HepG2 (cell line): ENCODE measurements around the gene YY1. TPM values are rescaled to one million over a fixed set of nuclear protein-coding genes. Genes with fewer than 3 reads are reported as not detected.

ENCODE experiments used
- FOXK1 ChIP-seq: sonication (generic); formaldehyde crosslinking; IDR thresholded peaks from 2 replicates; pipeline ENCODE4 v1.4.0; 2020; ENCODE audit warnings: low read depth, missing genetic modification reagents, borderline replicate concordance
- GABPB1 ChIP-seq: IDR thresholded peaks from 2 replicates; pipeline ENCODE4 v1.6.1; 2016; ENCODE audit warnings: mild to moderate bottlenecking, missing genetic modification reagents, moderate library complexity, missing compliant biosample characterization
- GMEB1 ChIP-seq: sonication (generic); formaldehyde crosslinking; IDR thresholded peaks from 2 replicates; pipeline ENCODE4 v1.5.1; 2020; ENCODE audit warnings: missing genetic modification reagents, mild to moderate bottlenecking, borderline replicate concordance
- HCFC1 ChIP-seq: fragments of 150-350 bp; IDR thresholded peaks from 2 replicates; pipeline ENCODE4 v1.6.1; 2014; ENCODE audit warnings: low read depth, low read length
- JUN ChIP-seq: sonication (generic); formaldehyde crosslinking; IDR thresholded peaks from 2 replicates; pipeline ENCODE4 v1.4.0; 2020; ENCODE audit warnings: mild to moderate bottlenecking, missing genetic modification reagents
- KAT7 ChIP-seq: IDR thresholded peaks from 2 replicates; pipeline ENCODE4 v1.6.1; 2018; ENCODE audit warnings: borderline replicate concordance, missing compliant biosample characterization
- MAFF ChIP-seq: IDR thresholded peaks from 2 replicates; pipeline ENCODE4 v1.6.1; 2011; ENCODE audit warnings: low read depth, low read length, improper control_type of control experiment
- MBD4 ChIP-seq: IDR thresholded peaks from 2 replicates; pipeline ENCODE4 v1.6.1; 2012; ENCODE audit warnings: low read length, inconsistent platforms, borderline replicate concordance
- MEIS2 ChIP-seq: sonication (generic); formaldehyde crosslinking; IDR thresholded peaks from 2 replicates; pipeline ENCODE4 v1.9.0; 2021; ENCODE audit warnings: mild to moderate bottlenecking, missing genetic modification reagents
- MTF2 ChIP-seq: sonication (generic); formaldehyde crosslinking; IDR thresholded peaks from 2 replicates; pipeline ENCODE4 v1.5.0; 2020; ENCODE audit warnings: missing genetic modification reagents, borderline replicate concordance
- NFYB ChIP-seq: sonication (generic); formaldehyde crosslinking; IDR thresholded peaks from 2 replicates; pipeline ENCODE4 v1.4.0; 2020; ENCODE audit warnings: missing genetic modification reagents
- PHF8 ChIP-seq: sonication (generic); formaldehyde crosslinking; IDR thresholded peaks from 2 replicates; pipeline ENCODE4 v1.5.0; 2020; ENCODE audit warnings: missing genetic modification reagents
- PTBP1 ChIP-seq: fragments of 200-400 bp; formaldehyde crosslinking; IDR thresholded peaks from 2 replicates; pipeline ENCODE4 v1.6.1; 2018; ENCODE audit warnings: low read length, low read depth; ENCODE audit not compliant: poor library complexity, severe bottlenecking
- RXRA ChIP-seq: sonication (generic); formaldehyde crosslinking; IDR thresholded peaks from 2 replicates; pipeline ENCODE4 v1.5.1; 2020; ENCODE audit warnings: missing genetic modification reagents
- SALL1 ChIP-seq: sonication (generic); formaldehyde crosslinking; IDR thresholded peaks from 2 replicates; pipeline ENCODE4 v1.8.0; 2022; ENCODE audit warnings: mild to moderate bottlenecking, missing genetic modification reagents
- SIN3A ChIP-seq: IDR thresholded peaks from 2 replicates; pipeline ENCODE4 v1.6.1; 2011; ENCODE audit warnings: low read depth, mild to moderate bottlenecking, control low read depth, low read length, borderline replicate concordance
- SSRP1 ChIP-seq: IDR thresholded peaks from 2 replicates; pipeline ENCODE4 v1.6.1; 2016; ENCODE audit warnings: control low read depth
- ZFP91 ChIP-seq: sonication (generic); formaldehyde crosslinking; IDR thresholded peaks from 2 replicates; pipeline ENCODE4 v1.9.0; 2022; ENCODE audit warnings: missing genetic modification reagents, mild to moderate bottlenecking, borderline replicate concordance
- ZNF335 ChIP-seq: sonication (generic); formaldehyde crosslinking; IDR thresholded peaks from 2 replicates; pipeline ENCODE4 v1.4.0; 2020; ENCODE audit warnings: missing genetic modification reagents
- ZNF564 ChIP-seq: sonication (generic); formaldehyde crosslinking; IDR thresholded peaks from 2 replicates; pipeline ENCODE4 v1.8.1; 2023; ENCODE audit warnings: mild to moderate bottlenecking, missing genetic modification reagents
- ZNF704 ChIP-seq: sonication (generic); formaldehyde crosslinking; IDR thresholded peaks from 2 replicates; pipeline ENCODE4 v1.8.1; 2023; ENCODE audit warnings: mild to moderate bottlenecking, inconsistent platforms, moderate library complexity, missing genetic modification reagents, borderline replicate concordance
- ZNF724P ChIP-seq: sonication (generic); formaldehyde crosslinking; IDR thresholded peaks from 2 replicates; pipeline ENCODE4 v1.8.0; 2022; ENCODE audit warnings: missing genetic modification reagents, borderline replicate concordance
- ZNF800 ChIP-seq: sonication (generic); formaldehyde crosslinking; IDR thresholded peaks from 2 replicates; pipeline ENCODE4 v1.4.0; 2020; ENCODE audit warnings: missing genetic modification reagents
- ZNF839 ChIP-seq: sonication (generic); formaldehyde crosslinking; IDR thresholded peaks from 2 replicates; pipeline ENCODE4 v1.4.0; 2020; ENCODE audit warnings: missing genetic modification reagents, mild to moderate bottlenecking, borderline replicate concordance
- polyA plus RNA-seq, 8 experiments: library from polyadenylated mRNA; depleted of rRNA in 3 of 8; stranded (reverse) in 7 of 8; unstranded in 1 of 8; fragments of >200 nt; fragmentation: Illumina TruSeq in 4 of 8; extraction: Trizol in 4 of 8; gene quantifications; 2 replicates each; pipeline versions ENCODE4 v1.2.1 to v1.2.3, GENCODE V29; 2011 to 2016; ENCODE audit warnings: low read depth in 4 of 8, missing spikeins in 1 of 8, mixed read lengths in 1 of 8; ENCODE audit not compliant: insufficient read depth in 1 of 8
- total RNA-seq, 5 experiments: library from RNA; depleted of rRNA; stranded (reverse); fragments of >200 nt; fragmentation: Illumina TruSeq; extraction: Trizol; gene quantifications; 2 replicates each; pipeline ENCODE4 v1.2.3, GENCODE V29; 2016; ENCODE audit warnings: low read depth in 1 of 5

Gene YY1
- total and polyA plus RNA-seq, 2 of the 13 experiments (the other 11 are each of a cell fraction or from before 2014, with no cell fraction given) = 29.4 to 68.1 TPM

GRCh38 chr14:100239840-100240667, 1.1 kb downstream of the YY1 start (continued):
- peak; percentile 74 for TF ChIP-seq GABPB1 (CRISPR knock-in tag)
- TF ChIP-seq JUN = no peak
- TF ChIP-seq ZNF564 (CRISPR knock-in tag) = no peak
- TF ChIP-seq ZNF800 = no peak
- TF ChIP-seq NFYB (CRISPR knock-in tag) = 0 out of 2 replicates have a peak, but pooled peaks have one; percentile 20
- 0 out of 2 replicates have a peak, but pooled peaks have one; percentile 22 for TF ChIP-seq MEIS2
- TF ChIP-seq ZNF335 (CRISPR knock-in tag) = no peak
- no peak for TF ChIP-seq PTBP1
- TF ChIP-seq MTF2 = no peak
- 0 out of 2 replicates have a peak, but pooled peaks have one; percentile 31 for TF ChIP-seq RXRA (CRISPR knock-in tag)
- no peak for TF ChIP-seq MBD4
- TF ChIP-seq KAT7 = peak; percentile 17; the same call in 1 of the 2 replicates
- no peak for TF ChIP-seq ZNF724P (CRISPR knock-in tag)
- no peak for TF ChIP-seq SSRP1 (CRISPR knock-in tag)
- TF ChIP-seq SIN3A = no peak
- TF ChIP-seq ZNF839 (CRISPR knock-in tag) = no peak
- TF ChIP-seq HCFC1 = peak; percentile 16; the same call in 1 of the 2 replicates
- TF ChIP-seq FOXK1 (CRISPR knock-in tag) = no peak
- TF ChIP-seq GMEB1 (CRISPR knock-in tag) = peak; percentile 75; the same call in 1 of the 2 replicates
- TF ChIP-seq MAFF = no peak
- peak; percentile 78 for TF ChIP-seq SALL1 (CRISPR knock-in tag)
- peak; percentile 37; the same call in 1 of the 2 replicates for TF ChIP-seq PHF8
- 0 out of 2 replicates have a peak, but pooled peaks have one; percentile 38 for TF ChIP-seq ZFP91 (CRISPR knock-in tag)
- 0 out of 2 replicates have a peak, but pooled peaks have one; percentile 68 for TF ChIP-seq ZNF704 (CRISPR knock-in tag)
